Lower leg skin (tissue), 4 donors: ENCODE data around the gene DNMT3L. TPM values are rescaled to one million over a fixed set of nuclear protein-coding genes. Genes with fewer than 3 reads are reported as not detected.
"Not testable (repeated sequence)": the region's sequence is repeated elsewhere in the genome, so short reads cannot be mapped to it uniquely, and the experiment has no call there.

ENCODE experiments used
- DNase-seq, 2 donors: peaks; one replicate each; pipeline ENCODE4 v3.0.0-alpha.2; 2019; ENCODE audit warnings: low spot score in 2 of 2
- H3K4me3 ChIP-seq: fragments of 200-600 bp; sonication (generic); 2 replicates; pipeline ENCODE4 v1.5.1; 2017; ENCODE audit warnings: mild to moderate bottlenecking, low read depth; ENCODE audit not compliant: poor library complexity, severe bottlenecking
- POLR2A ChIP-seq, 2 donors: fragments of 450-650 bp; IDR thresholded peaks; one replicate each; pipeline ENCODE4 v1.6.1; 2016 to 2017; ENCODE audit warnings: antibody characterized with exemption in 2 of 2, mild to moderate bottlenecking in 1 of 2, moderate library complexity in 1 of 2
- WGBS, 2 donors: methylation state at CpG; one replicate each; pipeline ENCODE4 v1.1.5; 2018; 5-methylcytosine and 5-hydroxymethylcytosine counted together
- intact Hi-C: fragments of 100-400 bp; cut with DNase I; formaldehyde crosslinking; loops from one replicate; pipeline ENCODE4 v1.15.0; 2023; ENCODE audit warnings: low total_unique reads
- total RNA-seq, 4 donors: library from RNA; depleted of rRNA; stranded (reverse); fragments of >200 nt; gene quantifications; one replicate each; pipeline ENCODE4 v1.1.0, GENCODE V29; 2016
- TF ChIP-seq, protein P1 (sequence below), 3 donors: fragments of 450-650 bp; IDR thresholded peaks; one replicate each; pipeline ENCODE4 v1.5.1; 2016; ENCODE audit warnings: antibody characterized with exemption in 3 of 3, mild to moderate bottlenecking in 3 of 3, moderate library complexity in 2 of 3

Gene DNMT3L
- total RNA-seq, 4 donors from 2014 or later = not detected

DNA sequence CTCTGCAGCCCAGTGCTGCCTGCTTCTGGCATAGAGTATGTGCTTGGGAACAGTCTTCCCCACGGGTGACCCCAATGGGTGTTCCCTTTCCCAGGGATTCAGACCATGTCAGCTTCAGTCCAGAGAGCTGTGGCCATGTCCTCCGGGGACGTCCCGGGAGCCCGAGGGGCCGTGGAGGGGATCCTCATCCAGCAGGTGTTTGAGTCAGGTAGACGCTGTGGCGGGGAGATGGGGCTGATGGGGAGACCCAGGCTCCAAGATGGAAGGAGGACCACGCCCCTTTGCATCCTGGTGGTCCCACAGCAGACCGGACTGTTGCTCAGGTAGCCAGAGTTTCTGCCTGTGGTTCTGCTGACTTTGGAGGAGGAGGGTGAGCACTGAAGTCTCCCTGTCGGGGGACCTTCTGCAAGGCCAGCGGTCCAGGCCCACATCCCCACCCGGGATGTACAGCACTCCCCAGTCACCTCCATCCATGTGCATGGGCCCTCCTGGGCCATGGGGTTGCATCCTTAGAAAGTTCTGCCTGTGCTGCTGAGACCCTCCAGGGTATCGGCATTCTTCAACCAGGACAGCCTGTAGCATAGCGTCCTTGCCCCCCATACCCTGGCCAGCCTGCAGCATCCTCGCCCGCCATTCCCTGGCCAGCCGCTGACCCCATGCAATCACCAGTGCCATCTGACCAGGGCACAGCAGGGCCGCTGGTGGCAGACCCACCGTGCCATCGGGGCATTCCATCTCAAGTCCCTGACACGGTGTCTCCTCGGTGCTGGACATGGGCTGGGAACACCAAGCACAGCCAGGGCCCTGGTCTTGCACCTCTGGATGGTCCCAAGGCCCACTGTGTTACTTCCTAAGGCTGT is 26.8 kb upstream of the DNMT3L start:
- intact Hi-C loops = no loop called here
- 87 to 89% methylated on average over 19 to 22 of the region's 23 CpGs for WGBS, 2 donors
- H3K4me3 ChIP-seq = no peak overlapping the region
- no peak for DNase-seq
- TF ChIP-seq POLR2A (IDR thresholded peaks at IDR 0.05) = no peak
- TF ChIP-seq, protein P1, sequence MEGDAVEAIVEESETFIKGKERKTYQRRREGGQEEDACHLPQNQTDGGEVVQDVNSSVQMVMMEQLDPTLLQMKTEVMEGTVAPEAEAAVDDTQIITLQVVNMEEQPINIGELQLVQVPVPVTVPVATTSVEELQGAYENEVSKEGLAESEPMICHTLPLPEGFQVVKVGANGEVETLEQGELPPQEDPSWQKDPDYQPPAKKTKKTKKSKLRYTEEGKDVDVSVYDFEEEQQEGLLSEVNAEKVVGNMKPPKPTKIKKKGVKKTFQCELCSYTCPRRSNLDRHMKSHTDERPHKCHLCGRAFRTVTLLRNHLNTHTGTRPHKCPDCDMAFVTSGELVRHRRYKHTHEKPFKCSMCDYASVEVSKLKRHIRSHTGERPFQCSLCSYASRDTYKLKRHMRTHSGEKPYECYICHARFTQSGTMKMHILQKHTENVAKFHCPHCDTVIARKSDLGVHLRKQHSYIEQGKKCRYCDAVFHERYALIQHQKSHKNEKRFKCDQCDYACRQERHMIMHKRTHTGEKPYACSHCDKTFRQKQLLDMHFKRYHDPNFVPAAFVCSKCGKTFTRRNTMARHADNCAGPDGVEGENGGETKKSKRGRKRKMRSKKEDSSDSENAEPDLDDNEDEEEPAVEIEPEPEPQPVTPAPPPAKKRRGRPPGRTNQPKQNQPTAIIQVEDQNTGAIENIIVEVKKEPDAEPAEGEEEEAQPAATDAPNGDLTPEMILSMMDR (IDR thresholded peaks at IDR 0.05) = no peak

DNA sequence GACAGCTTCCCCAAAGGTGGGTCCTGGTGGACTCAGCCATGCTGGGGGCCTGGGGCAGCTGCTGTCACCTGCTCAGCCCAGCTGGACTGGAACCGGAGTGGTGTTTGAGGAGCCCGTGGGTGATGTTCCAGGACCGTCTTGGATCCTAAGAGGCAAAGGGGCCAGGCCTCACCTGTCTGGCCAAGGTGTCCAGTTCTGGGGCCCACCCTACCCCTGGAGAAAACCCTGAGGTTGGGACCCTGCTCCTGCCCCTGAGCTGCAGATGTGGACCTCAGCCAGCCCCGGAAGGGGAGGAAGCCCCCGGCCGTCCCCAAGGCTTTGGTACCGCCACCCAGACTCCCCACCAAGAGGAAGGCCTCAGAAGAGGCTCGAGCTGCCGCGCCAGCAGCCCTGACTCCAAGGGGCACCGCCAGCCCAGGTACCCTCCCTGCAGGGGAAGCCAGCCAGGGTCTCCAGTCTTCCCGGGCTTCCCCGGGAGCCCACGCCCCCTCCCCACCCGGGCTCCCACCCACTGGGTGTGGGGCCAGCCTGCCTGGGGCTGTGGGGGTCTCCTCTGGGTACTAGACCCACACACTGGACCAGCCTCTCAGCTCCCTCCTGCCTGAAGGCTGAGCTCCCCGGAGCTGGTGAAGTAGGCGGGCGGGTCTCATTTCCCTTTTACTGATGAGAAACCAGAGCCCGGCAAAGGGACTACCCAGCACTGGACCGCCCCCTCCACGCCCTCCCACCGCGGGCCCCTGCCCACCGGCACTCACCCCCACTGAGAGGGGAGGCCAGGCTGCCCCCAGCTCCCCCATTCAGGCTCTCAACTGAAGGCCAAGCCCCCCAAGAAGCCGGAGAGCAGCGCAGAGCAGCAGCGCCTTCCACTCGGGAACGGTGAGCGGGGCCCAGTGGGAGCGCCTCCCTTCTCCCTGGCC is 25.3 kb upstream of the DNMT3L start:
- TF ChIP-seq POLR2A (IDR thresholded peaks at IDR 0.05) = no peak
- TF ChIP-seq, protein P1 (IDR thresholded peaks at IDR 0.05) = no peak

DNA sequence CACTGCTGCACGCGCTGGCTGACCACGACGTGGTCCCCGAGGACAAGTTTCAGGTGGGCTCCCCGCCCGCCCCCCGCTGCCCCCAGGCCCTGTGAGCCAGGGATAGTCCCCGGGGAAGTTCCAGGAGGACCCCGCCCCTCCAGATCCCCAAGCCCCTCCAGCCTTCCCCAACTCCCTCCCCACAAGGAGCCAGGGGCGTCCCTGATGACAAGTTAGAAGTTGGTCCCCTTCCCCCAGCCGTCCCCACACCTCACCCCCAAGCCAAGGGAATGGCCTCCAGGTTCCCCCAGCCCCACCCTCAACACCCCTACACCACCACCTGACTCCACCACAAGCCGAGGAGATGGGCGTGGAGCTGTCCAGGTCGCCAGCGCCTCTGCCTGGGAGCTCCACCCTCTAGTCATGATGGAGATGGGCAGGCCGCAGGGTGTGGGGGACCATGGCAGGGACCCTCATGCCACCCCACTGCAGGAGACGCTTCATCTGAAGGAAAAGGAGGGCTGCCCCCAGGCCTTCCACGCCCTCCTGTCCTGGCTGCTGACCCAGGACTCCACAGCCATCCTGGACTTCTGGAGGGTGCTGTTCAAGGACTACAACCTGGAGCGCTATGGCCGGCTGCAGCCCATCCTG is 24.5 kb upstream of the DNMT3L start:
- 44 to 65% methylated on average over 8 to 9 of the region's 21 CpGs for WGBS, 2 donors
- DNase-seq = no peak
- intact Hi-C loops = no loop called here
- no peak overlapping the region for H3K4me3 ChIP-seq
- TF ChIP-seq POLR2A (IDR thresholded peaks at IDR 0.05) = no peak
- TF ChIP-seq, protein P1 (IDR thresholded peaks at IDR 0.05) = no peak

More for the DNA sequence above, 25.3 kb upstream of the DNMT3L start:
- no peak overlapping the region for H3K4me3 ChIP-seq
- no peak for DNase-seq
- 51 to 60% methylated on average over 19 to 26 of the region's 31 CpGs for WGBS, 2 donors
- intact Hi-C loops = no loop called here

DNA sequence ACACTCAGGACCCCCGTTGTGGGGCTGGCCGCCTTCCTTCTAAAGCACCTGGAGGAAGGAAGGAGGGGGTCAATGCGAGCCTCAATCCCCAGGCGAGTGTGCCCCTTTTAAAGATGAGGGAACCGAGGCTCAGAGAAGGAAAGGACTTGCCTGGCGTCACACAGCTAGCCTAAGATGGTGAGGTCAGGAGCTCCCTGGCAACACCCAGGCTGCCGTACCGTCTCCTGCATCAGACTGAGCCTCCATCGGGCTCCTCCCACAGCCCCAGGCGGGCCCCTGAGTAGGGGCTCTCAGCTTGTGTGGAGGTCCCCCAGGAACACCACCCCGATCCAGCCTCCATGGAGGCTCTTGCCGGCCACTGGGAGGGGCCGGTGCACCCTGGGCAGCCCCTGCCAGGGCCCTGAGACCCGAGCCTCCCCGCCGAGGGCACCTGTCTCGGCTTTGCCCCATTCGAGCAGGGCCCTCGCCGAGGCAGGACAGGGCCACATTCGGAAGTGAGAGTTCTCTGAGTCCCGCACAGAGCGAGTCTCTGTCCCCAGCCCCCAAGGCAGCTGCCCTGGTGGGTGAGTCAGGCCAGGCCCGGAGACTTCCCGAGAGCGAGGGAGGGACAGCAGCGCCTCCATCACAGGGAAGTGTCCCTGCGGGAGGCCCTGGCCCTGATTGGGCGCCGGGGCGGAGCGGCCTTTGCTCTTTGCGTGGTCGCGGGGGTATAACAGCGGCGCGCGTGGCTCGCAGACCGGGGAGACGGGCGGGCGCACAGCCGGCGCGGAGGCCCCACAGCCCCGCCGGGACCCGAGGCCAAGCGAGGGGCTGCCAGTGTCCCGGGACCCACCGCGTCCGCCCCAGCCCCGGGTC is 23.7 kb upstream of the DNMT3L start, which contains the start of gene AIRE:
Gene AIRE (plus strand): TSS at position 739 of the 855 bp plus-strand sequence. CDS start 131 bp downstream, outside the sequence.
- no peak within 1 kb of the TSS for H3K4me3 ChIP-seq
- 37 to 45% methylated on average over 15 to 34 of the region's 56 CpGs for WGBS, 2 donors
- no peak for DNase-seq
- intact Hi-C loops = no loop called here
- TF ChIP-seq, protein P1 (IDR thresholded peaks at IDR 0.05) = no peak
- TF ChIP-seq POLR2A (IDR thresholded peaks at IDR 0.05) = no peak

DNA sequence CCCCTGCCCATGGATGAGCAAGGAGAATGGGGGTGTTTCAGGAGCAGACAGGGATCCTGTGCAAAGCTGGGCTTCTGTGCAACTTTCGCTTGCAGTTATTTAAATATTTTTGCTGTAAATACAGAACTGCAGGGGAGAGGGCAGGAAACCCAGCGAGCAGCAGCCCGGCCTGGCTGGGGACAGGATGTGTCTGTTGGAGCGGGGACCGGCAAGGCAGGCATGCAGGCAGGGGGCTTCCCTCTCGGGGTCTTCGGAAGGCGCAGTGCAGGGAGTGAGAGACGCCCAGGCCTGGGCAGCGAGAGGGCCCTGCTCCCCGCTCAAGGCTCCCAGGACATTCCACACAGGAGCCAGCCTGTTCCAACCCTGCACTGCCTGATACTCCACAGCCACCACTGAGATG is 22.3 kb upstream of the DNMT3L start:
- TF ChIP-seq, protein P1 (IDR thresholded peaks at IDR 0.05) = no peak
- no peak for TF ChIP-seq POLR2A (IDR thresholded peaks at IDR 0.05)
- 79 to 87% methylated on average over 10 to 11 of the region's 11 CpGs for WGBS, 2 donors
- no peak overlapping the region for H3K4me3 ChIP-seq
- no peak for DNase-seq
- intact Hi-C loops = no loop called here

DNA sequence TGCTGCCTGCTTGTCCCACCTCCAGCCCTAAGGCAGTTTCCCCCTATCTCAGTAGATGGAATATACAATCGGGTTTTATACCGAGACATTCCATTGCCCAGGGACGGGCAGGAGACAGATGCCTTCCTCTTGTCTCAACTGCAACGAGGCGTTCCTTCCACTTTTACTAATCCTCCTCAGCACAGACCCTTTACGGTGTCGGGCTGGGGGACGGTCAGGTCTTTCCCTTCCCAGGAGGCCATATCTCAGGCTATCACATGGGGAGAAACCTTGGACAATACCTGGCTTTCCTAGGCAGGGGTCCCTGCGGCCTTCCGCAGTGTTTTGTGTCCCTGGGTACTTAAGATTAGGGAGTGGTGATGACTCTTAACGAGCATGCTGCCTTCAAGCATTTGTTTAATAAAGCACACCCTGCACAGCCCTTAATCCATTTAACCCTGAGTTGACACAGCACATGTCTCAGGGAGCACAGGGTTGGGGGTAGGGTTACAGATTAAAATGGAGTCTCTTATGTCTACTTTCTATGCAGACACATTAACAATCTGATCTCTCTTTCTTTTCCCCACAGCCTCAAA is 21.6 kb upstream of the DNMT3L start:
- intact Hi-C loops, H3K4me3 ChIP-seq, DNase-seq: not testable (repeated sequence)
- WGBS, 2 donors = 64 to 73% methylated on average over 11 of the region's 11 CpGs
